Right atrium auricular region (tissue), 2 donors: ENCODE data around the gene RTP3. TPM values are rescaled to one million over a fixed set of nuclear protein-coding genes. Genes with fewer than 3 reads are reported as not detected.

Experiments used
- DNase-seq: peaks from one replicate; pipeline ENCODE4 v3.0.0-alpha.2; 2019; ENCODE audit warnings: low spot score
- H3K27ac ChIP-seq, 2 donors: fragments of 200-600 bp; sonication (generic); 1 replicate in 1 of 2; 2 replicates in 1 of 2; pipeline ENCODE4 v1.5.1; 2016 to 2019
- H3K27me3 ChIP-seq, 2 donors: fragments of 200-600 bp; sonication (generic); one replicate each; pipeline versions ENCODE4 v1.5.1 to v1.6.0; 2017 to 2019
- H3K36me3 ChIP-seq: fragments of 200-600 bp; sonication (generic); one replicate; pipeline ENCODE4 v1.5.1; 2016
- H3K4me1 ChIP-seq, 2 donors: fragments of 200-600 bp; sonication (generic); one replicate each; pipeline versions ENCODE4 v1.5.1 to v1.6.0; 2017 to 2019
- H3K4me3 ChIP-seq, 2 donors: fragments of 200-600 bp; sonication (generic); 1 replicate in 1 of 2; 2 replicates in 1 of 2; pipeline ENCODE4 v1.5.1; 2017 to 2019; ENCODE audit warnings: mild to moderate bottlenecking in 1 of 2, moderate library complexity in 1 of 2
- H3K9me3 ChIP-seq, 2 donors: fragments of 200-600 bp; sonication (generic); one replicate each; pipeline ENCODE4 v1.5.1; 2019
- CTCF ChIP-seq, 2 donors: fragments of 200-600 bp; sonication (generic); IDR thresholded peaks; one replicate each; pipeline ENCODE4 v1.5.1; 2019; ENCODE audit warnings: antibody characterized with exemption in 2 of 2
- total RNA-seq, 2 donors: library from RNA; depleted of rRNA; stranded (reverse); fragments of >200 nt; gene quantifications; one replicate each; pipeline ENCODE4 v1.1.0, GENCODE V29; 2016

Gene RTP3
- total RNA-seq, 2 donors from 2014 or later = not detected

GRCh38 chr3:46509661-46510187, 11.9 kb downstream of the RTP3 start:
- no peak for TF ChIP-seq CTCF (IDR thresholded peaks at IDR 0.05)
- Histone ChIP-seq H3K27ac (no peak overlapping the region), H3K27me3 (no peaks in the 10 kb centered on the region), H3K9me3 (no peaks in the 10 kb centered on the region), H3K4me3 (no peak overlapping the region), H3K4me1 (no peaks in the 10 kb centered on the region), H3K36me3 (no peaks in the 10 kb centered on the region)
- DNase-seq = no peak

- Histone ChIP-seq H3K27me3 (no peaks in the 10 kb centered on the region), H3K9me3 (no peaks in the 10 kb centered on the region), H3K4me3 (no peak overlapping the region), H3K27ac (no peak overlapping the region), H3K36me3 (no peaks in the 10 kb centered on the region), H3K4me1 (no peaks in the 10 kb centered on the region)
- no peak for DNase-seq
- TF ChIP-seq CTCF (IDR thresholded peaks at IDR 0.05) = no peak
These were observed 14.5 kb downstream of the RTP3 start for GRCh38 chr3:46512191-46512749.

- Histone ChIP-seq H3K4me1 (no peaks in the 10 kb centered on the region), H3K27me3 (no peaks in the 10 kb centered on the region), H3K27ac (no peak overlapping the region), H3K9me3 (no peaks in the 10 kb centered on the region), H3K36me3 (no peaks in the 10 kb centered on the region), H3K4me3 (no peak overlapping the region)
- TF ChIP-seq CTCF (IDR thresholded peaks at IDR 0.05) = no peak
- no peak for DNase-seq
These were observed 18.7 kb downstream of the RTP3 start for GRCh38 chr3:46516521-46516920.

DNA sequence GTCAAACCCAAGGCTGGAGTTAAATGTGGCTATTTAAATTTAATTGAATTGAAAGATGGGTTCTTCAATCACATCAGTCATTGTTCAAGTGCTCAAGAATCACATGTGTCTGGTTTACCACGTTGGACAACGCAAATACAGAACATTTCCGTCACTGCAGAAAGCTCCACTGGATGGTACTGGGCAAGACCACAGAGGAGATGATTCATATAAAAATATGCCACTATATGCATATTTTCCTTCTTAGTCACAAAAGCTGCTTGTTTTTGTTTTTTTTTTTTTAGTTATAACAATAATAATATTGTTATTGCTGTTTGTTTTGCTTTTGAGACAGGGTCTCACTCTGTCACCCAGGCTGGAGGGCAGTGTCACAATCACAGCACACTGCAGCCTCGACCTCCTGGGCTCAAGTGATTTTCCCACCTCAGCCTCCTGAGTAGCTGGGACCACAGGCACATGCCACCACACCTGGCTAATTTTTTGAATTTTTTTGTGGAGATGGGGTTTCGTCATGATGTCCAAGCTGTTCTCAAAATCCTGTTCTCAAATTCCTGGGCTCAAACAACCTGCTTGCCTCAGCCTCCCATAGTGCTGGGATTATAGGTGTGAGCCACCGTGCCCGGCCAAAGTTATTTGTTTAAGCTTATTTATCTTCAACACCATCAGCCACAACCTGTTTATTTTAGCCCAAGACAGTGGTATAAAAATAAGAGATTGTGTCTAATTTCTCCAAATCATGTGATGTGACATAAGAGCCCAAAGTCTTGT, 19.4 kb downstream of the RTP3 start:
- Histone ChIP-seq H3K4me3 (no peak overlapping the region), H3K27ac (no peak overlapping the region), H3K36me3 (no peaks in the 10 kb centered on the region), H3K27me3 (no peaks in the 10 kb centered on the region), H3K9me3 (no peaks in the 10 kb centered on the region), H3K4me1 (no peaks in the 10 kb centered on the region)
- no peak for DNase-seq
- TF ChIP-seq CTCF (IDR thresholded peaks at IDR 0.05) = no peak

DNA sequence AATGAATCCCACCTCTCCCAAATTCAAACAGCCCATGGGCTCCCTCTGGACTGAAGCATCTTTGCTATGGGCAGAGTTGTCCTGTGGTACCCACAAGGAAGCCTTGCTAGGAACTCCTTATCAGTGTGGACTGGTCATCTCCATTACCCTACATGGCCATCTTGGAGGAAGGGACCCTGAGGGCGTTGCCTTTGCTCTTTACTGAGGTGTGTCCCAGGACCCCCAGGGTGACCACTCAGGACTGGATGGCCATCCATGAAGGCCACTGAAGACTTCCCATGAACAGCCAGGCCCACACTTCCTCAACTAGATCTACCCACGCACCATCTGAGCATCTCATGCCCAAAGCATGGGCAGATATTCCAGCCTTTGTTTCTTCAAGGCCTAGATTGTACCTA, 20.0 kb downstream of the RTP3 start:
- no peak overlapping the region for H3K27ac ChIP-seq
- H3K36me3 ChIP-seq = no peaks in the 10 kb centered on the region
- H3K27me3 ChIP-seq = no peaks in the 10 kb centered on the region
- H3K4me3 ChIP-seq = no peak overlapping the region
- no peaks in the 10 kb centered on the region for H3K4me1 ChIP-seq
- no peaks in the 10 kb centered on the region for H3K9me3 ChIP-seq
- no peak for TF ChIP-seq CTCF (IDR thresholded peaks at IDR 0.05)
- no peak for DNase-seq
